Uterus (tissue), 4 donors: ENCODE measurements around the gene WWC1. TPM values are rescaled to one million over a fixed set of nuclear protein-coding genes. Genes with fewer than 3 reads are reported as not detected.

Source experiments
- DNase-seq, 2 donors: peaks; one replicate each; pipeline ENCODE4 v3.0.0-alpha.2; 2019 to 2020
- H3K27ac ChIP-seq, 2 donors: fragments of 200-600 bp; sonication (generic); 1 replicate in 1 of 2; 2 replicates in 1 of 2; pipeline ENCODE4 v1.5.1; 2016 to 2018
- H3K27me3 ChIP-seq, 2 donors: fragments of 200-600 bp; sonication (generic); one replicate each; pipeline ENCODE4 v1.5.1; 2018 to 2019; ENCODE audit warnings: control low read depth in 1 of 2
- H3K36me3 ChIP-seq, 2 donors: fragments of 200-600 bp; sonication (generic); one replicate each; pipeline ENCODE4 v1.5.1; 2019; ENCODE audit warnings: control low read depth in 1 of 2
- H3K4me1 ChIP-seq, 2 donors: fragments of 200-600 bp; sonication (generic); one replicate each; pipeline ENCODE4 v1.5.1; 2018 to 2019; ENCODE audit warnings: control low read depth in 1 of 2
- H3K4me3 ChIP-seq, 2 donors: fragments of 200-600 bp; sonication (generic); 1 replicate in 1 of 2; 2 replicates in 1 of 2; pipeline ENCODE4 v1.5.1; 2018 to 2019; ENCODE audit warnings: mild to moderate bottlenecking in 1 of 2
- H3K9me3 ChIP-seq, 2 donors: fragments of 200-600 bp; sonication (generic); one replicate each; pipeline ENCODE4 v1.5.1; 2019; ENCODE audit warnings: control low read depth in 1 of 2
- CTCF ChIP-seq, 4 experiments: fragments of 200-600 bp in 2 of 4; fragments of 450-650 bp in 2 of 4; sonication (generic) in 2 of 4; IDR thresholded peaks; one replicate each; pipeline ENCODE4 v1.5.1; 2016 to 2019; ENCODE audit warnings: antibody characterized with exemption in 4 of 4, mild to moderate bottlenecking in 2 of 4, moderate library complexity in 1 of 4
- POLR2A ChIP-seq, 2 donors: fragments of 450-650 bp; IDR thresholded peaks; one replicate each; pipeline ENCODE4 v1.6.1; 2016; ENCODE audit warnings: antibody characterized with exemption in 2 of 2, mild to moderate bottlenecking in 1 of 2, moderate library complexity in 1 of 2
- intact Hi-C: fragments of 100-400 bp; cut with DNase I; formaldehyde crosslinking; loops from one replicate; pipeline ENCODE4 v1.15.1; 2023; ENCODE audit warnings: low total_unique reads
- total RNA-seq, 4 donors: library from RNA; depleted of rRNA in 3 of 4; stranded (reverse); fragments of >200 nt in 3 of 4; gene quantifications; one replicate each; pipeline versions ENCODE4 v1.1.0 to v1.2.4, GENCODE V29; 2014 to 2023
- donor health status: DM: yes; HTN: yes; CAD: no.

Gene WWC1
- total RNA-seq, 4 donors from 2014 or later = under 0.01 to 8.7 (median 1.9) TPM; not detected in 1

GRCh38 chr5:168489059-168489458 is 197.6 kb downstream of the WWC1 start:
- no peaks in the 10 kb centered on the region for H3K9me3 ChIP-seq
- H3K27ac ChIP-seq = no peak overlapping the region
- no peaks in the 10 kb centered on the region for H3K4me1 ChIP-seq
- TF ChIP-seq POLR2A (IDR thresholded peaks at IDR 0.05) = no peak
- no peak for TF ChIP-seq CTCF (IDR thresholded peaks at IDR 0.05)
- H3K4me3 ChIP-seq = no peak overlapping the region
- intact Hi-C loops = no loop called here
- no peaks in the 10 kb centered on the region for H3K27me3 ChIP-seq
- no peak for DNase-seq
- H3K36me3 ChIP-seq = no peaks in the 10 kb centered on the region

- Histone ChIP-seq H3K36me3 (no peaks in the 10 kb centered on the region), H3K4me3 (no peak overlapping the region), H3K27me3 (no peaks in the 10 kb centered on the region), H3K9me3 (no peaks in the 10 kb centered on the region), H3K27ac (no peak overlapping the region), H3K4me1 (no peaks in the 10 kb centered on the region)
- DNase-seq = no peak
- no peak for TF ChIP-seq CTCF (IDR thresholded peaks at IDR 0.05)
- no peak for TF ChIP-seq POLR2A (IDR thresholded peaks at IDR 0.05)
- intact Hi-C loops = no loop called here
Observed at GRCh38 chr5:168494057-168494555, 202.7 kb downstream of the WWC1 start.

- no peak overlapping the region for H3K4me3 ChIP-seq
- no peaks in the 10 kb centered on the region for H3K4me1 ChIP-seq
- H3K27me3 ChIP-seq = no peaks in the 10 kb centered on the region
- H3K36me3 ChIP-seq = no peaks in the 10 kb centered on the region
- H3K27ac ChIP-seq = no peak overlapping the region
- no peak for DNase-seq
- no peak for TF ChIP-seq POLR2A (IDR thresholded peaks at IDR 0.05)
- no peak for TF ChIP-seq CTCF (IDR thresholded peaks at IDR 0.05)
- no peaks in the 10 kb centered on the region for H3K9me3 ChIP-seq
- intact Hi-C loops = no loop called here
Observed at GRCh38 chr5:168502563-168503237, 211.3 kb downstream of the WWC1 start.

GRCh38 chr5:168513861-168514428 is 222.5 kb downstream of the WWC1 start:
- Histone ChIP-seq H3K36me3 (no peaks in the 10 kb centered on the region), H3K27me3 (no peaks in the 10 kb centered on the region), H3K4me1 (no peaks in the 10 kb centered on the region), H3K9me3 (peaks cover 0 to 4% of the 10 kb centered on the region in 2 donors), H3K4me3 (no peak overlapping the region), H3K27ac (no peak overlapping the region)
- TF ChIP-seq CTCF (IDR thresholded peaks at IDR 0.05) (no peak), POLR2A (IDR thresholded peaks at IDR 0.05) (no peak)
- no peak for DNase-seq
- intact Hi-C loops = no loop called here

Other genes starting within 250 kb of the WWC1 start
- 100 to 1,000 TPM in 2 of 4 donors, 10 to 100 TPM in 2; 80.4 to 253 (median 102) TPM for gene RARS1, start 194.8 kb downstream of the WWC1 start, total RNA-seq
- gene FBLL1, start 237.7 kb downstream of the WWC1 start, total RNA-seq = under 1 TPM in 1 of 4 donors, not detected in 3; 0.83 TPM